ENCODE results near the gene RMDN2. TPM values are rescaled to one million over a fixed set of nuclear protein-coding genes. Genes with fewer than 3 reads are reported as not detected.

The RMDN2 gene
- total and polyA plus RNA-seq, 9 of the 15 experiments (the other 6 are each of a cell fraction or from before 2014, with no cell fraction given), result 1.5 to 4.3 (median 2.3) TPM

GRCh38 chr2:37915773-37916172 lies 9.3 kb upstream of the RMDN2 start:
- H4K20me1 ChIP-seq (replicated peaks; ENCODE audit: control insufficient read depth, insufficient read depth, low read length), result no peaks in the 10 kb centered on the region
- no peaks in the 10 kb centered on the region; a peak in 1 of 5 replicates for H3K4me1 ChIP-seq (replicated peaks in 1 of 2; ENCODE audit: control insufficient read depth in 2 of 2, insufficient read depth in 2 of 2, low read length in 2 of 2)
- no peaks in the 10 kb centered on the region for H3K36me3 ChIP-seq (ENCODE audit: control insufficient read depth, insufficient read depth, low read length)
- CTCF ChIA-PET (ENCODE audit: low intra/inter-chr PET ratio), result no interaction called here
- no peak overlapping the region for H3K27ac ChIP-seq (ENCODE audit: extremely low read depth, low read depth, low read length)
- no peak overlapping the region for H2AFZ ChIP-seq (ENCODE audit: low read depth, low read length)
- H3K4me2 ChIP-seq (ENCODE audit: insufficient read depth, low read length), result no peak overlapping the region
- H3K27me3 ChIP-seq (ENCODE audit: control insufficient read depth in 2 of 2, insufficient read depth in 2 of 2, low read length in 2 of 2), result peaks cover 2 to 5% of the 10 kb centered on the region in 2 experiments; a peak in 3 of 5 replicates
- whole genome bisulfite sequencing (ENCODE audit: insufficient coverage, low coverage, missing lambda C conversion rate), result 1% methylated on average over 5 of the region's 5 CpGs
- no TSS peak for BruUV-seq (replicated peaks)
- no peaks in the 10 kb centered on the region for H3K9me3 ChIP-seq (replicated peaks; ENCODE audit: control insufficient read depth, insufficient read depth, low read depth, low read length)
- no peak overlapping the region for H3K9ac ChIP-seq (ENCODE audit: insufficient read depth in 1 of 2, low read depth in 2 of 2, low read length in 2 of 2)
- no peaks in the 10 kb centered on the region for H3K79me2 ChIP-seq (ENCODE audit: control insufficient read depth, insufficient read depth, low read length)
- ATAC-seq (no peak), DNase-seq (ENCODE audit: extremely low read depth in 1 of 4, low spot score in 3 of 4) (no peak), FAIRE-seq (no peak)
- TF ChIP-seq, protein P1, sequence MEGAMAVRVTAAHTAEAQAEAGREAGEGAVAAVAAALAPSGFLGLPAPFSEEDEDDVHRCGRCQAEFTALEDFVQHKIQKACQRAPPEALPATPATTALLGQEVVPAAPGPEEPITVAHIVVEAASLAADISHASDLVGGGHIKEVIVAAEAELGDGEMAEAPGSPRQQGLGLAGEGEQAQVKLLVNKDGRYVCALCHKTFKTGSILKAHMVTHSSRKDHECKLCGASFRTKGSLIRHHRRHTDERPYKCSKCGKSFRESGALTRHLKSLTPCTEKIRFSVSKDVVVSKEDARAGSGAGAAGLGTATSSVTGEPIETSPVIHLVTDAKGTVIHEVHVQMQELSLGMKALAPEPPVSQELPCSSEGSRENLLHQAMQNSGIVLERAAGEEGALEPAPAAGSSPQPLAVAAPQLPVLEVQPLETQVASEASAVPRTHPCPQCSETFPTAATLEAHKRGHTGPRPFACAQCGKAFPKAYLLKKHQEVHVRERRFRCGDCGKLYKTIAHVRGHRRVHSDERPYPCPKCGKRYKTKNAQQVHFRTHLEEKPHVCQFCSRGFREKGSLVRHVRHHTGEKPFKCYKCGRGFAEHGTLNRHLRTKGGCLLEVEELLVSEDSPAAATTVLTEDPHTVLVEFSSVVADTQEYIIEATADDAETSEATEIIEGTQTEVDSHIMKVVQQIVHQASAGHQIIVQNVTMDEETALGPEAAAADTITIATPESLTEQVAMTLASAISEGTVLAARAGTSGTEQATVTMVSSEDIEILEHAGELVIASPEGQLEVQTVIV (CRISPR knock-in tag; IDR thresholded peaks at IDR 0.05; ENCODE audit: borderline replicate concordance), result no peak
- TF ChIP-seq CHD2 (IDR thresholded peaks at IDR 0.05; ENCODE audit: low read depth, low read length), result no peak
- no peak for TF ChIP-seq MAFG (tag; conservative IDR thresholded peaks at IDR 0.05)
- no peak for TF ChIP-seq ZKSCAN1 (IDR thresholded peaks at IDR 0.05; ENCODE audit: low read depth, low read length)
- no peak for TF ChIP-seq POLR2H (tag; IDR thresholded peaks at IDR 0.05; ENCODE audit: low read depth)
- no peak for TF ChIP-seq ZNF592 (IDR thresholded peaks at IDR 0.05)
- no peak for TF ChIP-seq TCF15 (CRISPR knock-in tag; IDR thresholded peaks at IDR 0.05)
- intact Hi-C loops (cut with micrococcal nuclease), result no loop called here
- POLR2A ChIA-PET, result interaction anchor here (0.5 kb wide), 1 partner anchor 198 kb away, joined by 3 read pairs; no protein-coding TSS in a partner anchor
- H3K4me3 ChIP-seq, result no peak overlapping the region
- in situ Hi-C loops (cut with MboI), result no loop called here
- H3K9me1 ChIP-seq (ENCODE audit: control insufficient read depth, insufficient read depth, low read length), result no peaks in the 10 kb centered on the region

Data from K562 (cell line).